Endodermal cell (in vitro differentiated cells): Measurements from ENCODE around the gene TMSB4X. TPM values are rescaled to one million over a fixed set of nuclear protein-coding genes. Genes with fewer than 3 reads are reported as not detected.

ENCODE experiments used
- DNase-seq: peaks from one replicate; pipeline ENCODE4 v3.0.0-alpha.2; 2017
- H3K27ac ChIP-seq: 2 replicates; pipeline ENCODE4 v1.5.1; 2013; ENCODE audit warnings: mild to moderate bottlenecking, low read depth, low read length, moderate library complexity
- H3K27me3 ChIP-seq: 2 replicates; pipeline ENCODE4 v1.6.1; 2013; ENCODE audit warnings: mild to moderate bottlenecking, low read length, moderate library complexity; ENCODE audit not compliant: insufficient read depth, control insufficient read depth, poor library complexity, severe bottlenecking
- H3K36me3 ChIP-seq: 2 replicates; pipeline ENCODE4 v1.7.0; 2013; ENCODE audit warnings: mild to moderate bottlenecking, low read length, moderate library complexity; ENCODE audit not compliant: control insufficient read depth, insufficient read depth
- H3K4me1 ChIP-seq: one replicate; pipeline ENCODE4 v1.7.0; 2013; ENCODE audit warnings: low read length; ENCODE audit not compliant: control insufficient read depth, insufficient read depth
- H3K4me3 ChIP-seq: 2 replicates; pipeline ENCODE4 v1.5.1; 2013; ENCODE audit warnings: mild to moderate bottlenecking, low read length, moderate library complexity
- H3K9ac ChIP-seq: 2 replicates; pipeline ENCODE4 v1.6.1; 2013; ENCODE audit warnings: mild to moderate bottlenecking, low read length, moderate library complexity; ENCODE audit not compliant: poor library complexity, severe bottlenecking; ENCODE audit errors: extremely low read depth
- H3K9me3 ChIP-seq: 2 replicates; pipeline ENCODE4 v1.6.1; 2013; ENCODE audit warnings: mild to moderate bottlenecking, low read length, moderate library complexity; ENCODE audit not compliant: control insufficient read depth
- H3K27ac Mint-ChIP-seq: 2 replicates; pipeline ENCODE4 v1.8.0; 2020; ENCODE audit warnings: mixed read lengths
- H3K27me3 Mint-ChIP-seq: 2 replicates; pipeline ENCODE4 v1.8.0; 2021; ENCODE audit warnings: mild to moderate bottlenecking, mixed read lengths; ENCODE audit not compliant: insufficient read depth
- H3K36me3 Mint-ChIP-seq: 2 replicates; pipeline ENCODE4 v1.8.0; 2020; ENCODE audit warnings: low read depth, mixed read lengths
- H3K4me1 Mint-ChIP-seq: 2 replicates; pipeline ENCODE4 v1.8.0; 2020; ENCODE audit warnings: mixed read lengths
- H3K4me3 Mint-ChIP-seq: 2 replicates; pipeline ENCODE4 v1.8.0; 2020; ENCODE audit warnings: mild to moderate bottlenecking, moderate library complexity, mixed read lengths
- H3K9me3 Mint-ChIP-seq: 2 replicates; pipeline ENCODE4 v1.8.0; 2020; ENCODE audit warnings: mild to moderate bottlenecking, mixed read lengths
- CTCF ChIP-seq: fragments of 200-600 bp; sonication (generic); conservative IDR thresholded peaks from 2 replicates; pipeline ENCODE4 v1.5.0; 2021; ENCODE audit warnings: antibody characterized with exemption, mild to moderate bottlenecking
- whole genome bisulfite sequencing, 2 experiments: methylation state at CpG; one replicate each; pipeline versions ENCODE4 v1.1.5 to v1.1.7; 2013; ENCODE audit warnings: missing lambda C conversion rate in 2 of 2, mixed read lengths in 1 of 2; ENCODE audit not compliant: insufficient coverage in 1 of 2, insufficient read length in 1 of 2; 5-methylcytosine and 5-hydroxymethylcytosine counted together
- total RNA-seq, 2 donors: library from RNA; stranded (reverse); fragmentation: NEBNext Ultra II Directional in 1 of 2; extraction: Animal tissue kit (Norgen Biotek cat#: 25700) in 1 of 2; gene quantifications; 2 replicates in 1 of 2; 3 replicates in 1 of 2; pipeline ENCODE4 v1.2.1, GENCODE V29; 2021

TMSB4X gene
- total RNA-seq, 2 donors from 2014 or later, result 1,539 to 2,456 TPM

GRCh38 chrX:13001961-13002671, 27.2 kb downstream of the TMSB4X start:
- Mint-ChIP-seq H3K27ac (no peak overlapping the region), H3K4me1 (peaks cover 13% of the 10 kb centered on the region), H3K36me3 (no peaks in the 10 kb centered on the region), H3K4me3 (no peak overlapping the region), H3K27me3 (no peaks in the 10 kb centered on the region), H3K9me3 (peaks cover 44% of the 10 kb centered on the region)
- no peaks in the 10 kb centered on the region for H3K9me3 ChIP-seq
- no peak overlapping the region for H3K27ac ChIP-seq
- no peak overlapping the region for H3K9ac ChIP-seq
- no peaks in the 10 kb centered on the region for H3K36me3 ChIP-seq
- 96 to 100% methylated on average over 1 to 3 of the region's 4 CpGs for WGBS, 2 experiments
- no peak overlapping the region for H3K4me3 ChIP-seq
- no peak for DNase-seq
- TF ChIP-seq CTCF, result no peak
- H3K4me1 ChIP-seq, result no peaks in the 10 kb centered on the region
- no peaks in the 10 kb centered on the region for H3K27me3 ChIP-seq

- no peak overlapping the region for H3K27ac Mint-ChIP-seq
- Histone ChIP-seq H3K27me3 (no peaks in the 10 kb centered on the region), H3K36me3 (no peaks in the 10 kb centered on the region), H3K27ac (no peak overlapping the region), H3K9ac (no peak overlapping the region), H3K4me1 (no peaks in the 10 kb centered on the region), H3K9me3 (no peaks in the 10 kb centered on the region), H3K4me3 (no peak overlapping the region)
- no peak for TF ChIP-seq CTCF
- no peak for DNase-seq
- WGBS, 2 experiments, result 93% methylated on average over 7 of the region's 9 CpGs; no CpG with 5 or more reads in 1 of the 2 experiments
- H3K9me3 Mint-ChIP-seq, result peaks cover 38% of the 10 kb centered on the region
- peaks cover 8% of the 10 kb centered on the region for H3K4me1 Mint-ChIP-seq
- H3K4me3 Mint-ChIP-seq, result no peak overlapping the region
- H3K27me3 Mint-ChIP-seq, result no peaks in the 10 kb centered on the region
- no peaks in the 10 kb centered on the region for H3K36me3 Mint-ChIP-seq
Observed at GRCh38 chrX:13005661-13006473, 31.0 kb downstream of the TMSB4X start.

- H3K4me1 ChIP-seq, result no peaks in the 10 kb centered on the region
- H3K27ac ChIP-seq, result no peak overlapping the region
- Mint-ChIP-seq H3K27ac (no peak overlapping the region), H3K4me3 (no peak overlapping the region), H3K27me3 (no peaks in the 10 kb centered on the region), H3K36me3 (no peaks in the 10 kb centered on the region), H3K4me1 (peaks cover 8% of the 10 kb centered on the region), H3K9me3 (peaks cover 48% of the 10 kb centered on the region)
- TF ChIP-seq CTCF, result no peak
- H3K9ac ChIP-seq, result no peak overlapping the region
- DNase-seq, result no peak
- WGBS, 2 experiments, result 97% methylated on average over 2 of the region's 2 CpGs; no CpG with 5 or more reads in 1 of the 2 experiments
- no peaks in the 10 kb centered on the region for H3K27me3 ChIP-seq
- H3K4me3 ChIP-seq, result no peak overlapping the region
- no peaks in the 10 kb centered on the region for H3K9me3 ChIP-seq
- H3K36me3 ChIP-seq, result no peaks in the 10 kb centered on the region
Observed at GRCh38 chrX:13007519-13008188, 32.7 kb downstream of the TMSB4X start.
